HCT116 (cell line): ENCODE measurements around the gene TPBGL.

ENCODE experiments used
- EZH2phosphoT487 ChIP-seq: fragments of 200-600 bp; IDR thresholded peaks from 2 replicates; pipeline ENCODE4 v1.6.1; 2018; ENCODE audit warnings: antibody characterized with exemption, borderline replicate concordance
- POLR2AphosphoS5 ChIP-seq: IDR thresholded peaks from 2 replicates; pipeline ENCODE4 v1.6.1; 2011; ENCODE audit warnings: mild to moderate bottlenecking, low read depth, low read length, moderate library complexity
- TF ChIP-seq, protein P1 (sequence below), 3 experiments: fragments of 200-600 bp in 1 of 3; sonication (generic) in 1 of 3; IDR thresholded peaks in 2 of 3; conservative IDR thresholded peaks in 1 of 3; 2 replicates each; pipeline ENCODE4 v1.5.1; 2012 to 2017; ENCODE audit warnings: low read depth in 2 of 3, low read length in 2 of 3, antibody characterized with exemption in 1 of 3, borderline replicate concordance in 1 of 3, control low read depth in 1 of 3, mild to moderate bottlenecking in 1 of 3, mixed read lengths in 1 of 3, mixed run types in 1 of 3, moderate library complexity in 1 of 3; ENCODE audit not compliant: insufficient read depth in 1 of 3

DNA sequence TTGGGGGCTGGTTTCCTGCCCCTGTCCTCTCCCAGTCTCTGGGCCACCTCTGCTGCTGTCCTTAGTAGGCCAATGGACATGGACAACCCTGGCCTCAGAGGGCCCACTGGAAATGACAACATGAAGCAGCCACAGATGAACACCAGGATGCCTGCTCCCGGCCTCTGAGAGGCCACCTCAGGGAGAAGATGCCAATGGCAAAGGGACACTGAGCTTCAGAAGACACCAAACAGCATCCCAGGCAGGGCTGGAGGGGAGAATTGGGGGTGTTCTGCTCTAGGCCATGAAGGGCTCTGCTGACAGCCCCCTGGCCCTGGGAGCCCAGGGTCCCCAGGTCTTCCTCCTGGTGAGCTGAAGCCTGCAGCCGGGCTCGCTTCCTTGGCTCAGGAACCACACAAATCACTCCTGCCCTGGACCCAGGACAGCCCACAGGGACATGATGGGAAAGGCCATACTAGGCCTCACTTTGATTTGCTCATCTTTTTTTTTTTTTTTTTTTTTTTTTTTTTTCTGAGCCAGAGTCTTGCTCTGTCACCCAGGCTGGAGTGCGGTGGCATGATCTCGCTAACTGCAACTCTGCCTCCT lies 45.3 kb downstream of the TPBGL start:
- TF ChIP-seq, protein P1, sequence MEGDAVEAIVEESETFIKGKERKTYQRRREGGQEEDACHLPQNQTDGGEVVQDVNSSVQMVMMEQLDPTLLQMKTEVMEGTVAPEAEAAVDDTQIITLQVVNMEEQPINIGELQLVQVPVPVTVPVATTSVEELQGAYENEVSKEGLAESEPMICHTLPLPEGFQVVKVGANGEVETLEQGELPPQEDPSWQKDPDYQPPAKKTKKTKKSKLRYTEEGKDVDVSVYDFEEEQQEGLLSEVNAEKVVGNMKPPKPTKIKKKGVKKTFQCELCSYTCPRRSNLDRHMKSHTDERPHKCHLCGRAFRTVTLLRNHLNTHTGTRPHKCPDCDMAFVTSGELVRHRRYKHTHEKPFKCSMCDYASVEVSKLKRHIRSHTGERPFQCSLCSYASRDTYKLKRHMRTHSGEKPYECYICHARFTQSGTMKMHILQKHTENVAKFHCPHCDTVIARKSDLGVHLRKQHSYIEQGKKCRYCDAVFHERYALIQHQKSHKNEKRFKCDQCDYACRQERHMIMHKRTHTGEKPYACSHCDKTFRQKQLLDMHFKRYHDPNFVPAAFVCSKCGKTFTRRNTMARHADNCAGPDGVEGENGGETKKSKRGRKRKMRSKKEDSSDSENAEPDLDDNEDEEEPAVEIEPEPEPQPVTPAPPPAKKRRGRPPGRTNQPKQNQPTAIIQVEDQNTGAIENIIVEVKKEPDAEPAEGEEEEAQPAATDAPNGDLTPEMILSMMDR (IDR thresholded peaks at IDR 0.05 in 2 of 3, conservative IDR thresholded peaks at IDR 0.05 in 1 of 3; ENCODE audit: borderline replicate concordance in 1 of 3, insufficient read depth in 1 of 3, low read depth in 2 of 3, low read length in 2 of 3), result no peak
- no peak for TF ChIP-seq POLR2AphosphoS5
- TF ChIP-seq EZH2phosphoT487, result no peak
